DND-41 (cell line): Measurements from ENCODE around the gene ZNF511.

Experiments
- EZH2 ChIP-seq: IDR thresholded peaks from 3 replicates; pipeline ENCODE4 v1.6.1; 2012; ENCODE audit warnings: borderline replicate concordance, low read depth, mild to moderate bottlenecking, moderate library complexity, low read length, inconsistent platforms; ENCODE audit not compliant: severe bottlenecking
- TF ChIP-seq, protein P1 (sequence below): IDR thresholded peaks from 2 replicates; pipeline ENCODE4 v1.5.1; 2012; ENCODE audit warnings: borderline replicate concordance, low read length, moderate library complexity, mild to moderate bottlenecking; ENCODE audit not compliant: poor library complexity, severe bottlenecking; ENCODE audit errors: extremely low read depth

DNA sequence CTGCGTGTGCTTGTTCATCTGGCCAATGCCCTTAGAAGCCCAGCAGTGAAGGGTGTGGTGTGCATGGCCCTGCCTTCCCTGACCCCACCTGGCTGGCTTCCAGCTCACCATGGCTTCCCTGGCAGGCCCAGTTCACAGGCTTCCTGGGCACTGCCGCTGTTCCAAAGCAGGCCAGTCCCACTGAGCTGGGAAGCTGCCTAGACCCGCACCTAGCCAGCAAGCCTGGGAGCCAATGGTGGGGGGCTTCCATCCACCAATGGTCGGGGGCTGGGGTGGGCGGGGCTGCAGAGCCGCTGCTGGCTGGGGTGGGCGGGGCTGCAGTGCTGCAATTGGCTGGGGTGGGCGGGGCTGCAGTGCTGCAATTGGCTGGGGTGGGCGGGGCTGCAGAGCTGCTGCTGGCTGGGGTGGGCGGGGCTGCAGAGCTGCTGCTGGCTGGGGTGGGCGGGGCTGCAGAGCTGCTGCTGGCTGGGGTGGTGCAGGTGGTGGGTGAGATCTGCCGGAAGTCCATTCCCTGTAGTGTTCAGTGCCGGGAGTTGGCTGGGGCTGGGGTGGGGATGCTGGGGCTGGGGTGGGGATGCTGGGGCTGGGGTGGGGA, 15.6 kb downstream of the ZNF511 start:
- TF ChIP-seq, protein P1, sequence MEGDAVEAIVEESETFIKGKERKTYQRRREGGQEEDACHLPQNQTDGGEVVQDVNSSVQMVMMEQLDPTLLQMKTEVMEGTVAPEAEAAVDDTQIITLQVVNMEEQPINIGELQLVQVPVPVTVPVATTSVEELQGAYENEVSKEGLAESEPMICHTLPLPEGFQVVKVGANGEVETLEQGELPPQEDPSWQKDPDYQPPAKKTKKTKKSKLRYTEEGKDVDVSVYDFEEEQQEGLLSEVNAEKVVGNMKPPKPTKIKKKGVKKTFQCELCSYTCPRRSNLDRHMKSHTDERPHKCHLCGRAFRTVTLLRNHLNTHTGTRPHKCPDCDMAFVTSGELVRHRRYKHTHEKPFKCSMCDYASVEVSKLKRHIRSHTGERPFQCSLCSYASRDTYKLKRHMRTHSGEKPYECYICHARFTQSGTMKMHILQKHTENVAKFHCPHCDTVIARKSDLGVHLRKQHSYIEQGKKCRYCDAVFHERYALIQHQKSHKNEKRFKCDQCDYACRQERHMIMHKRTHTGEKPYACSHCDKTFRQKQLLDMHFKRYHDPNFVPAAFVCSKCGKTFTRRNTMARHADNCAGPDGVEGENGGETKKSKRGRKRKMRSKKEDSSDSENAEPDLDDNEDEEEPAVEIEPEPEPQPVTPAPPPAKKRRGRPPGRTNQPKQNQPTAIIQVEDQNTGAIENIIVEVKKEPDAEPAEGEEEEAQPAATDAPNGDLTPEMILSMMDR = no peak
- no peak for TF ChIP-seq EZH2
